Body of pancreas (tissue), 4 donors: Measurements from ENCODE around the gene HIP1.

Experiments
- POLR2A ChIP-seq, 3 donors: fragments of 450-650 bp; IDR thresholded peaks; one replicate each; pipeline ENCODE4 v1.6.1; 2016; ENCODE audit warnings: antibody characterized with exemption in 3 of 3, mild to moderate bottlenecking in 2 of 3
- TF ChIP-seq, protein P1 (sequence below), 7 experiments: fragments of 450-650 bp in 4 of 7; fragments of 200-600 bp in 3 of 7; sonication (generic) in 3 of 7; IDR thresholded peaks; one replicate each; pipeline ENCODE4 v1.5.1; 2016 to 2019; ENCODE audit warnings: antibody characterized with exemption in 7 of 7

DNA sequence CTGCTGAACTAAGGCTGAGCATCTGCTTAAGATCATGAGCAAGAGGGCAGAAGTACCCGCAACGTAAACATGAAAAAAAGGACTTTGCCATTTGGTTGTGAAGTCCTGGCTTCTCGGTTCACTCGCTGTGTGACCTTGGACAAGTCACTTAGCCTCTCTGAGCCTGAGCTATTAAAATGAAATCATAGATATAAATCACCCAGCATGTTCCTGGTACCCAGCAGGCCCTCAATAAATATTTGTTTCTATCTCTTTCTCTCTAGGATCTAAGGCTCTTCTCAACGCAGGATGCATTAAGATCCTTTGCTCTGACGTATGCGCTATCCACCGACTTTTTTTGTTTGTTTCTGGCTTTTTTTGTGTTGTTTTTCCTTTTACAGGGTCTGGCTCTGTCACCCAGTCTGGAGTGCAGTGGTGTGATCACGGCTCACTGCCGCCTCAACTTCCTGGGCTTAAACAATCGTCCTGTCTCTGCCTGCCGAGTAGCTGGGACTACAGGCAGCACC is 6.7 kb downstream of the HIP1 start:
- no peak for TF ChIP-seq POLR2A (IDR thresholded peaks at IDR 0.05)
- TF ChIP-seq, protein P1, sequence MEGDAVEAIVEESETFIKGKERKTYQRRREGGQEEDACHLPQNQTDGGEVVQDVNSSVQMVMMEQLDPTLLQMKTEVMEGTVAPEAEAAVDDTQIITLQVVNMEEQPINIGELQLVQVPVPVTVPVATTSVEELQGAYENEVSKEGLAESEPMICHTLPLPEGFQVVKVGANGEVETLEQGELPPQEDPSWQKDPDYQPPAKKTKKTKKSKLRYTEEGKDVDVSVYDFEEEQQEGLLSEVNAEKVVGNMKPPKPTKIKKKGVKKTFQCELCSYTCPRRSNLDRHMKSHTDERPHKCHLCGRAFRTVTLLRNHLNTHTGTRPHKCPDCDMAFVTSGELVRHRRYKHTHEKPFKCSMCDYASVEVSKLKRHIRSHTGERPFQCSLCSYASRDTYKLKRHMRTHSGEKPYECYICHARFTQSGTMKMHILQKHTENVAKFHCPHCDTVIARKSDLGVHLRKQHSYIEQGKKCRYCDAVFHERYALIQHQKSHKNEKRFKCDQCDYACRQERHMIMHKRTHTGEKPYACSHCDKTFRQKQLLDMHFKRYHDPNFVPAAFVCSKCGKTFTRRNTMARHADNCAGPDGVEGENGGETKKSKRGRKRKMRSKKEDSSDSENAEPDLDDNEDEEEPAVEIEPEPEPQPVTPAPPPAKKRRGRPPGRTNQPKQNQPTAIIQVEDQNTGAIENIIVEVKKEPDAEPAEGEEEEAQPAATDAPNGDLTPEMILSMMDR (IDR thresholded peaks at IDR 0.05), result no peak
